ENCODE data around the gene TMEM131. TPM values are rescaled to one million over a fixed set of nuclear protein-coding genes. Genes with fewer than 3 reads are reported as not detected.

The TMEM131 gene
- total and polyA plus RNA-seq, 2 of the 8 experiments (the other 6 are each of a cell fraction or from before 2014, with no cell fraction given), result 9.7 to 22.9 TPM

- TF ChIP-seq CTCF (IDR thresholded peaks at IDR 0.05; ENCODE audit: control extremely low read depth in 1 of 3, insufficient read depth in 1 of 3, low read depth in 1 of 3, low read length in 3 of 3) (peak; percentile 51 to 80 (median 69)), ATF2 (IDR thresholded peaks at IDR 0.05; ENCODE audit: low read length) (0 out of 2 replicates have a peak, but pooled peaks have one; percentile 37)
Observed at GRCh38 chr2:97774425-97774824, 221.3 kb downstream of the TMEM131 start (continued).

Measured in H1 (cell line).